NCI-H2081 treated with DMSO at 0.1 percent for 48 hours (cell line): Measurements from ENCODE around the gene PLXND1.
"Not testable (repeated sequence)": the region's sequence is repeated elsewhere in the genome, so short reads cannot be mapped to it uniquely, and the experiment has no call there.

ENCODE experiments used
- DNase-seq: peaks from one replicate; lab custom pipeline; 2025; lab: John Stamatoyannopoulos, UW

Gene PLXND1, protein sequence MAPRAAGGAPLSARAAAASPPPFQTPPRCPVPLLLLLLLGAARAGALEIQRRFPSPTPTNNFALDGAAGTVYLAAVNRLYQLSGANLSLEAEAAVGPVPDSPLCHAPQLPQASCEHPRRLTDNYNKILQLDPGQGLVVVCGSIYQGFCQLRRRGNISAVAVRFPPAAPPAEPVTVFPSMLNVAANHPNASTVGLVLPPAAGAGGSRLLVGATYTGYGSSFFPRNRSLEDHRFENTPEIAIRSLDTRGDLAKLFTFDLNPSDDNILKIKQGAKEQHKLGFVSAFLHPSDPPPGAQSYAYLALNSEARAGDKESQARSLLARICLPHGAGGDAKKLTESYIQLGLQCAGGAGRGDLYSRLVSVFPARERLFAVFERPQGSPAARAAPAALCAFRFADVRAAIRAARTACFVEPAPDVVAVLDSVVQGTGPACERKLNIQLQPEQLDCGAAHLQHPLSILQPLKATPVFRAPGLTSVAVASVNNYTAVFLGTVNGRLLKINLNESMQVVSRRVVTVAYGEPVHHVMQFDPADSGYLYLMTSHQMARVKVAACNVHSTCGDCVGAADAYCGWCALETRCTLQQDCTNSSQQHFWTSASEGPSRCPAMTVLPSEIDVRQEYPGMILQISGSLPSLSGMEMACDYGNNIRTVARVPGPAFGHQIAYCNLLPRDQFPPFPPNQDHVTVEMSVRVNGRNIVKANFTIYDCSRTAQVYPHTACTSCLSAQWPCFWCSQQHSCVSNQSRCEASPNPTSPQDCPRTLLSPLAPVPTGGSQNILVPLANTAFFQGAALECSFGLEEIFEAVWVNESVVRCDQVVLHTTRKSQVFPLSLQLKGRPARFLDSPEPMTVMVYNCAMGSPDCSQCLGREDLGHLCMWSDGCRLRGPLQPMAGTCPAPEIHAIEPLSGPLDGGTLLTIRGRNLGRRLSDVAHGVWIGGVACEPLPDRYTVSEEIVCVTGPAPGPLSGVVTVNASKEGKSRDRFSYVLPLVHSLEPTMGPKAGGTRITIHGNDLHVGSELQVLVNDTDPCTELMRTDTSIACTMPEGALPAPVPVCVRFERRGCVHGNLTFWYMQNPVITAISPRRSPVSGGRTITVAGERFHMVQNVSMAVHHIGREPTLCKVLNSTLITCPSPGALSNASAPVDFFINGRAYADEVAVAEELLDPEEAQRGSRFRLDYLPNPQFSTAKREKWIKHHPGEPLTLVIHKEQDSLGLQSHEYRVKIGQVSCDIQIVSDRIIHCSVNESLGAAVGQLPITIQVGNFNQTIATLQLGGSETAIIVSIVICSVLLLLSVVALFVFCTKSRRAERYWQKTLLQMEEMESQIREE (N-terminal part only)

DNA sequence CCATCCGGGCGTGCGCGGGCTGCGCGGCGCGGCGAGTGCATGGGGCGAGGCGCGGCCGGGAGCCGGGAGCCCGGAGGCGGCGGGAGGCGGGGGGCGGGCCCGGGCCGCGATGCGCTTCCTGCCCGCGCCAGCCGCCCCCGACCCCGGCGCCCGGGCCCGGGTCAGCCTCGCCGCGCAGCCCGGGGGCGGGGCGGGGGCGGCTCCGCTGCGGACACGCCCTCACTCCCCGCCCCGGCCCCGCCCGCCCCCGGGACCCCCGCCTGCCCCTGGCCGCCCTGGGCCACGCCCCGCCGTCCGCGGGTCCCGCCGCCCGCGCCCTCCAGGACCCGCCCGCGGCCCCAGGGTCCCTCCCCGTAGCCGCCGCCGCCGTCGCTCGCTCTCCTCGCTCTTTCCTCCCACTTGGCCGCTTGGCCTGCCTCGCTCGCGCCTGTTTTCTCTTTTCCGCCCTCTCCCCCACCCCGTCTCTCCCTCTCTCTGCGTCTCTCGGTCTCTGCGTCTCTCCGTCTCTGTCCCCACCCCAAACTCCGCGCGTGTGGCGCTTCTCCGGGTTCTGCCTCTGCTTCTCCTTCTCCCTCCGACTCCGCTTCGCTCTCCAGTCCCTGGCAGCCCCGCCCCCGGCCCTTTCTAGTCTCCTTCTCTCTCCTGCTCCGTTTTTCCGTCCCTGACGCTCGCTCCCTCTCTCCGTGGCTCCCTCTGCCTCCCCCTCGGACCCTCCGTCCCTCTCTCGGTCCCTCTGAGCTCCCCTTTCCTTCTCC lies at the start of gene PLXND1:
Gene PLXND1 (minus strand): TSS at position 41 of the 755 bp plus-strand sequence. CDS start 37 bp downstream, at position 4.
- no peak for DNase-seq

DNA sequence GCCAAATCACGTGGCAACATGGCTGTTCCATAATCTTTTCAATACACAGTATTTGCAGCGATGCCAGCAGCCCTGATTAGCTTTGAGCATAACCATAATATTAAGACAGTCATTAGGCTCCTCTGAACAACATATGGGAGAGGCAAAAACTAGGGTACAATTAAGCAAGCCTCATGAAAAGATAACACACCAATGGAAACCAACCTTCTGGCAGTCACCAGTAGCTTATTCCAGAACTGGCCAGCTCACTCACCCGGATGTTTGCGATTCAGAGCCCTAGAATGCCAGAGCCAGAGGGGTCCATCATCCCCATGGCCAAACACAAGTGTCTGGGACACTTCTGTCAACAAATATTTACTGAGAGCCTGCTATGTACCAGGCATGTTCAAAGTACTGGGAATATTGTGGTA lies 48.8 kb upstream of the PLXND1 start:
- no peak for DNase-seq

DNA sequence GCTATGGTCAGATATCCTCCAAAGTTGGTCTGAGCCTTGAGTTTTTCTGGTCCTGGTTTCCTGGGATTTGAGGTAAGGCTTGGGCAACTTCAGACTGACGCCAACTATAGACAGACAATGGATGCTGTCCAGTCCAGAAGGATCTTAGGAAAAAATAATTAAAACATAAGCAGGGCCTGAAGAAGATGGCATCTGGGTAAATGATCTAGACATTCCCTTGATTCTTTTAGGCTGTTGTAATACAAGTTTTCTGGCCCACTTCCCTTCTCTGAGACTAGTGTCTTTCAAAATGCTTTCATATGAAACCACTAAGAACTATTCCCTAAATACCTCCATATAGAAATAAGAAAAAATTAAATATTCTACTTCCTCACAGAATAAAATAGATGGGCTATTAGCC lies 47.7 kb upstream of the PLXND1 start:
- no peak for DNase-seq

DNA sequence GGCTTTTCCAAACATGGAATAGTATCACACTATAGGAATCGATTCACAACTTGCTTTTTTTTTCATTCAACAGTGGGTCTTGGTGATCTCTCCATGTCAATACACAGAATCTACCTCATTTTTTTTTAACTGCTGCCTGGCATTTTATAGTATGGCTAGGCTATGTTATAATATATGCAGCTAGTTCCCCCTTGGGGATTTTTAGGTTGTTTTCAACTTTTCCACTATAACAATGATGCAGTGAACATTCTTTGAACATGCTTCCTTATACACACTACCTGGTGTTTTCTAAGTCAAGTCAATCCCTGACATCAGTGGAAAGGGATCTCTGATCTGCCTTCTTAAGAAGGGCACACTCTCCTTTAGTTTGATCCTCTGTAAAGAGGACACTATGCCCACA lies 46.5 kb upstream of the PLXND1 start:
- no peak for DNase-seq

DNA sequence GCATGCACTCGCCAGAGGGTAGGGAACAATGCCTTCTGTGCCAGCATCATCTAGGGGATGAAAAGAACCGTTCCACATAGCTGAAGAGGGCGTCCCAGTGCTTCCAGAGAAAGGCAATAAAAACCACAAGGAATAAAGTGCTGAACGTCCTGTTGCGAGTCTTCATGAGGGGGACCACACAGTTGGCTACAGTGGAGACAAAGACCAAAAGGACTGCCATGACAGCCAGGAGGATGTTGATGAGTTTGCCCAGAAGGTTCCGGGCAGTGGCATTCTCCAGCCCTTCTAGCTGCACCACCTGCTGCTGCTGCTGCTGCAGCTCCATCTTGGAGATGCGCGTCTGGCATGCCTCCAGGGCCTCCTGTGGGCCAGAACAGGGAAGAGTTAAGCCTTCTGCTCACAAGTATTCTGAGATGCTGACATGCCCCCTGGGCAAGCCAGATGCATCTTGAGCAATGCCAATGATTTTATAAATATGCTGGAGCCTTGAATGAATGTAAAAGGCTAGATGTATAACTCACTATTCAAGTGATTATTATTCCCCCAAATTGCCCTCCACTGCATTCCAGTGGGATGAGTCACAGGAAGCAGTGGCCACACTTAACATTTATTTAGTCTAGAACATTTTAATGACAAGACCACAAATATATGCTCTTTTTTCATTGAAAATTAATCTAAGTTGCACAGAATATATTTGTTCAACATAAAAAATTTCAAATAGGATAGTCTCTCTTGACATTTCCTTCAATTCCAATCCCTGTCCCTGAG lies 45.1 kb upstream of the PLXND1 start:
- DNase-seq, result no peak

DNA sequence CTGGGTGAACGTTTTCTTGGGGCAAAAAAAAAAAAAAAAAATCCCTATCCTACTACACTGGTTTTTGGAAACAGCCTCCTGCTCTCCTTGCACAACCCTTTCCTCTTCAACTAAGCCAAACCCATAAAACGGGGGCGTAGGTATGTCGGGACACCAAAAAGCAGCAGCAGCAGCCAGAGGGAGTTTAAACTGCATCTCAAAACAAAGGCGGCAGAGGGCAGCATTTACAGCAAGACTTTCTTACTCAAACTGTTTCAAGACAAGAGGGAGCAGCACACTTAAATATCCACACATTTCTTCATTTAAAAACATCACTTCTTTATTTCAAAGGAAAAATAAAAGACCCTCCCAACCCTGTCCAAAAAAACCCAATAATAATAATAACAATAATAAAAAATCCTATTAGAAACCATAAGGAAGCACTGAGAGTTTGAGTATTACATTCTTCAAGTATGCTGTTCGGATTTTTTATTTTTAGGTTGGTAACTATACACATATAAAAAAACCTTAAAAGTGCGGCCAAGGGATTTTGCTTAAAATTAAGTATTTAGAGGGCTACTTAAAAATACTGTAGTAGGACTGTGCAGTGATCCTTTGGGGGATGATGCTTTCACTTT lies 43.9 kb upstream of the PLXND1 start:
- no peak for DNase-seq

DNA sequence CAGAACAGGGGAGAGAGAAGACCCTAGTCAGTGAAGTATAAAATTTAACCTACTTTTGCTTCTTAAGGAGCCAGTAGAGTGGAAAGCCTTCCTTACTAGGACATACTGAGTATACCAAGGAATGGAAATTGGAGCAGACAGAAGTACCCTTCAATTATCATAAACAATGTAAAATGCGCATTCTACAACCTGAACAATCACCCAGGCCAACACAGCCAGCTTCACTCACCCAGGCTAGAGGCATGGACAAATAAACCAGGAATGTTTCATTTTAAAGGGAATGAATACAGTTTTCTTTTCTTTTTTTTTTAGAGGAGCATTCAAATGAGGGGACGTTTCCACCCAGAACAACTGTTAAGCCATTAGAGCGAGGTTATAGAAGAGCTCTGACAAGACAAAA lies 41.9 kb upstream of the PLXND1 start:
- no peak for DNase-seq

DNA sequence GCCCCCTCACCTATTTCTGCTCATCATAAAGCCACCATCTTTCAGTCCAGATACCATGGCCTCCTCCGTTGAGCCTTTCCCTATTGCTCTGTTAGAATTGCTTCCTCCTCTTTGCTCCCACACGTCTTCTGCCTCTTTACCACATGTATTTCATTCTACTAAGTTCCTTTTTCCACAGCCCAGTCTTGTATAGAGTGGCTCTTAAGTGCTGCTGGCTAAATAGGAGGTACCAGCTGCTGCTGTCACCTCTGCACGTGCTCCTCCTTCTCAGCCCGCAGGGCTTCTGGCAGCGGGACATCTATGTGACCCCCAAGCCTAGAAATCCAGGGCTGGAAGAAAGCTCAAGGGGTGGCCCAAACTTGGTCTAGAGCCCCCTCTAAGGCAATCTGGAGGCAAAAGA lies 38.8 kb upstream of the PLXND1 start:
- no peak for DNase-seq

DNA sequence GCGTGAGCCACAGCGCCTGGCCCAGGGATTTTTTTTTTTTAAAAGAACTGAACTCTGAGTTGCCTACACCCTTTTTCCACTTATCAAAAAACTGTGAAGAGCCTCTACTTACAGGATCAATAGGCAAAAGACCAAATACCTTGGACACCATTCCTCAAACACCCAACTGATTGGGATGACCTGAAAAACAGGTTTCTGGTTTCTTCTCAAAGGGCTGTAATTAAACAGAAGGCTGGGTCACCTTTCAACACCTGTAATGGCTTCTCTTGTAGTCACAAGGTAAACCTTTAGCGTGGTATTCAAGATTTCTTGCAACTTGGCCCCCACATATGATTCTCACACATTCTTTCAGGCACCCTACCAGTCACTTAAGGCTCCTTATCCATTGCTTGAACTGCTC lies 38.4 kb upstream of the PLXND1 start:
- no peak for DNase-seq

DNA sequence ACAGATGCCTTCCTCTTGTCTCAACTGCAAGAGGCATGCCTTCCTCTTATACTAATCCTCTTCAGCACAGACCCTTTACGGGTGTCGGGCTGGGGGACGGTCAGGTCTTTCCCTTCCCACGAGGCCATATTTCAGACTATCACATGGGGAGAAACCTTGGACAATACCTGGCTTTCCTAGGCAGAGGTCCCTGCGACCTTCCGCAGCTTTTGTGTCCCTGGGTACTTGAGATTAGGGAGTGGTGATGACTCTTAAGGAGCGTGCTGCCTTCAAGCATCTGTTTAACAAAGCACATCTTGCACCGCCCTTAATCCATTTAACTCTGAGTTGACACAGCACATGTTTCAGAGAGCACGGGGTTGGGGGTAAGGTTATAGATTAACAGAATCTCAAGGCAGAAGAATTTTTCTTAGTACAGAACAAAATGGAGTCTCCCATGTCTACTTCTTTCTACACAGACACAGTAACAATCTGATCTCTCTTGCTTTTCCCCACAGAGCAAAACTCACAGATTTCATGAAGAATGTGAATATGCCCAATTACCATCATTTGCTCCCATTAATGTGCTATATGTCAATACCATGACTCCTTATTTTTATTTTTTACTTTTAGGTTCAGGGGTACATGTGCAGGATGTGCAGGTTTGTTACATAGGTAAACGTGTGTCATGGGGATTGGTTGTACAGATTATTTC lies 35.2 kb upstream of the PLXND1 start:
- not testable (repeated sequence) for DNase-seq

DNA sequence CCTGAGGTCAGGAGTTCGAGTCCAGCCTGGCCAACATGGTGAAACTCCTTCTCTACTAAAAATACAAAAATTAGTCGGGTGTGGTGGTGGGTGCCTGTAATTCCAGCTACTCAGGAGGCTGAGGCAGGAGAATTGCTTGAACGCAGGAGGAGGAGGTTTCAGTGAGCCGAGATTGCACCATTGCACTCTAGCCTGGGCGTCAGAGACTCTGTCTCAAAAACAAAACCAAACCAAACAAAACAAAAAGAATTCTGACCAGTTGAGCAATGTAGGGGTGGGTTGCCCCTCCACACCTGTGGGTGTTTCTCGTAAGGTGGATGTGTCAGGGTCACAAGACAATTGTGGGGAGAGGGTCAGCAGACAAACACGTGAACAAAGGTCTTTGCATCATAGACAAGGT lies 34.5 kb upstream of the PLXND1 start:
- DNase-seq, result not testable (repeated sequence)

DNA sequence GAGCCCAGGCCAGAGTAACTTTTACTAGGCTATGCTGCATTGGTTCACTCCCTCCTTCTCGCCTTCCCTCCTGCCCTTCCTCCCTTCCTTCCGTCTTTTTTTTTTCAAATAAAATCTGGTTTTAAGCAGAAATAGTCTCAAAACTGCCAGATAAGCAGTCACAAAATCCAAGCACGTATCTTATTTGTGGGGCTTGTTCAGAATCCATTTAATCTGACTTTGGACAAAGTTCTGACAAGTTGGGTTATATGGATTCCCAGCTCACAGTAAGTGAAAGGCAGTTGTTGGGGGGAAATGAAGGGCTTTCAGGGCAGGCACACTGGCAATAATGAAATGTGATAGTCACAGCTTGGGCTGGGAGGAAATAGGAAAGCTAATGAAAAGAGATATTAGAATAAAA lies 32.0 kb upstream of the PLXND1 start:
- no peak for DNase-seq

DNA sequence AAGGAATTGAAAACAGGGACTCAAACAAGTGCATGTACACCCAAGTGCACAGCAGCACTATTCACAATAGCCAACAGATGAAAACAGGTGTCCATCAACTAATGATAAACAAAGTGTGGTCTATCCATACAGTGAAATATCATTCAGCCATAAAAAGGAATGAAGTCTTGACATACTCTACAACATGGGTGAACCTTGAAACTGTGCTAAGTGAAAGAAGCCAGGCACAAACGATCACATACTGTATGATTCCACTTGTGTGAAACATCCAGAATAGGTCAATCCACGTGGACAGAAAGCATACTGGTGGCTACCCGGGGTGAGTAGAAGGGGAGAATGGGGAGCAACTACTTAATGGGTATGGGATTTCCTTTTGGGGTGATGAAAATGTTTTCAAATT lies 29.6 kb upstream of the PLXND1 start:
- no peak for DNase-seq

DNA sequence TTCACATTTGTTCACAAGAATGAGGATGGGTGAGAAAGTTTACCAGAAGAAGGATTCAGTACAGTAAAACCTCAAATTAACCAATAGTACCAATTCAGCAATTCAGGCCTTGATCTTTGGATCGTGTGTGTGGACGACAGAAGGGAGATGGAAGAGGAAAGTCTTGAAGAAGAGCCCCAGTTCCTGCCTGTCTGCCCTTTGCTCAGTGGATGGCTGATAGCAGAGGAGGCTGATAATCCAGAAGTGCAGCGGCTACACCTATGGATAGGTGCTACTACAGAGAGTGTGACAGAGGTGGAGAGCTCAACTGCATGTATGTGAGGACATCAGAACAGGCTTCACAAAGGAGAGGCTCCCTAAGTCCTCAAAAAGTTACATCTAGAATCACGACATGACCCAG lies 29.2 kb upstream of the PLXND1 start:
- no peak for DNase-seq

DNA sequence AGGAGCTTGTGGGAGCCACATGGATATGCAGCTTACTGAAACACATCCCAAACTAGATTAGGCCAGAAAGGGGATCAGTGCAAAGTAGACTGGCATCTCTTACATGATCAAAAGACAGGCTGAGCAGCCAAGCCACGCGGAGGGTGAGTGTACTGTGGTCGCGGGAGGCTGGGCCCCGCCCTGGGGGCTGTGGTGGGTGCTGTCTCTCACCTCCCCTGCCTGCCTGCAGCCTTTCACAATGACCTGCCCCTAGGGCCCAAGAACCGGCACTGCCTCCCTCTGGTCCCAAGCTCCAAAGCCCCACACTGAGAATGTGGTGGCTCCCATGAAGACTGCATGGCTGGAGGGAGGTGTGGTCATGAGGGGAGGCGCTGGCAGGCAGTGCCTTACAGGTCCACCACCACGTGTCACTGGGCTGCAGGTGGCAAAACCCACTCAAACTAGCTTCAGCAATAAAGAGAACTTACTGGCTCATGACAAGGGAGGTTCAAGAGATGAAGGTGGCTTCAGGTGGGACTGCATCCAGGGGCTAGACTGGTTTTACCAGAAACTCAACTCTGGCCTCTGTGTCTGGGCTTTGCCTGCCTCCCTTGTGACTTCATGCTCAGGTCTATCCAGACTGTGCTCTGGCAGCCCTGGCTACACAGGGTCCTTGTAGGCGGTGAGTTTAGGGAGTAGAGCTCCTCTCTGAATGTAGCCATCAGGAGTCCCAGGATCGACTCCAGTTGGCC lies 27.4 kb upstream of the PLXND1 start:
- no peak for DNase-seq

DNA sequence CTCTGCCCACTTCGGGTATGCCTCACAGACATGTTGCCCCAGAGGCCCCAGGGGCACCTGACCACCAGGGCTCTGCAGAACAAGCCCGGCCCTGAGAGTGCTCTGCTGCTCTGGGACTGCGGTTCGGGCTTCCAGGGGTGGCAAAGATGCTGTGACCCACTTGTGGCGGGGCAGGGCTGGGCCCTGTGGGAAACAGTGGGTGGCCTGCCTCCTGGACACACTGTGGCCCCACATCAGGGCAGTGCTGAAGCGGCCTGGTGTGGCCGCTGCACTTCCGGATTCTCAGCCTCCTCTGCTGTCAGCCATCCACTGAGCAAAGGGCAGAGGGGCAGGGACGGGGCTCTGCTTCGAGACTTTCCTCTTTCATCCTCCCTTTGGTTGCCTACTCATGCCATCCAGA lies 26.5 kb upstream of the PLXND1 start:
- DNase-seq, result no peak

DNA sequence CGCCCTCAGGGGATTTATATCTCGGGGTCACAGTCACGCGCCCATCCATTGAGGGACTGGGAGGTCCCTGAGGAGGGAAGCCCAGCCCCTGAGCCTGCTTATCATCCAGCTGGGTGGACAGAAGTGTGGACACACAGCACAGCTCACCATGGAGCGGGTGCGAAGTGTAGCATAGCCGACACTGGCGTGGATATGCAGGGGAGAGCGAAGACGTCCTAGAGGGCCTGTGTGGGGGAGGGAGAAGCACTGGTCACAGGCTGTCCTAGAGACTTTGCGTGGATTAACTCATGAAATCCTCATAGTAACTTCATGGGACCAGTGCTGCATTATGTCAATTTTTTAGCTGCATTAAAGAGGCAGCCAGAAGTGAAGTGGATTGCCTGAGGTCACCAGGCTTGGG lies 26.1 kb upstream of the PLXND1 start:
- no peak for DNase-seq

DNA sequence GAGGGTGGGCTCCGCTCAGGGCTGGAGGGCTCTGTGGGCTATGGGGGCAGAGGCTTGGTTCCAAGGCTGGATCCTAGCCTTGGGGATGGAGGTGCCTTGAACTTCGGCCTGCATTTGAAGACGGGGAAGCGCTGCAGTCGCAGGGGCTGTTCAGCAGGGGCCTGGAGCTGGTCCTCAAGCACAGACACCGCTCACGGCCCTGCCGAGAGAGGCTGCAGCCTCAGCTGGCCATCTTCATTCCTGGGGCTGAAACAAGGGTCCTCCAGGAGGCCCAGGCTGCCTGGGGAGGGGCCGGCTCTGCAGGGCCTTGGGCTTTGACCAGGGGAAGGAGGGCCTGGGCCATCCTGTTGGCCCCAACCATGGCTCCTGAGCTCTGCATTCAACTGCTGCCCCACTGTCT lies 25.6 kb upstream of the PLXND1 start:
- no peak for DNase-seq

DNA sequence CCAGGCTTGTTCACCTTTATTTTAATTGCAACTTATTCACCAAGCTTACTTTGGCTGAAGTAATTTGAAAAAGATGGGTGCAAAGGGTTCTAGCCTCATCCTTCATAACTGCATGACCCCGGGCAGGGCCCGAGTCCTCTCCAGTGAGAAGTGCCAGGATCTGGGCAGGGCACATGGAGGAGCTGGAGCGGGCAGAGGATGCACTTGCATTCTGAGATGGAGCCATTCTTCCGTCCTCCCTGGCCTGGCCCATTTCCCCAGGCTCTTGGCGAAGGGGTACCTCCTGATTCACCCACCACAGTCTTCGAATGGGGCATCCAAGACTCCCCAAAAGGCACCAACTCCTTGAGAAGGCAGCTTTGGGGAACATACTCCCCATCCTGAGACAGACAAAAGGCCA lies 22.5 kb upstream of the PLXND1 start:
- DNase-seq, result no peak
